ENCODE data around the gene MED10. TPM values are rescaled to one million over a fixed set of nuclear protein-coding genes. Genes with fewer than 3 reads are reported as not detected.
A peak's percentile ranks its signal among the peaks of the same experiment; 100 is the strongest.

Gene MED10
- total RNA-seq, 6 donors from 2014 or later: 17.8 to 36.1 (median 29.1) TPM

GRCh38 chr5:6387970-6388369, 9.6 kb upstream of the MED10 start:
- no peak overlapping the region for H3K27ac ChIP-seq
- H3K9me3 ChIP-seq: no peaks in the 10 kb centered on the region
- ATAC-seq (ENCODE audit: low FRiP score in 2 of 2): no peak
- TF ChIP-seq EP300 (IDR thresholded peaks at IDR 0.05) (no peak), POLR2AphosphoS5 (IDR thresholded peaks at IDR 0.05) (no peak), POLR2A (IDR thresholded peaks at IDR 0.05) (no peak)
- TF ChIP-seq, protein P1, sequence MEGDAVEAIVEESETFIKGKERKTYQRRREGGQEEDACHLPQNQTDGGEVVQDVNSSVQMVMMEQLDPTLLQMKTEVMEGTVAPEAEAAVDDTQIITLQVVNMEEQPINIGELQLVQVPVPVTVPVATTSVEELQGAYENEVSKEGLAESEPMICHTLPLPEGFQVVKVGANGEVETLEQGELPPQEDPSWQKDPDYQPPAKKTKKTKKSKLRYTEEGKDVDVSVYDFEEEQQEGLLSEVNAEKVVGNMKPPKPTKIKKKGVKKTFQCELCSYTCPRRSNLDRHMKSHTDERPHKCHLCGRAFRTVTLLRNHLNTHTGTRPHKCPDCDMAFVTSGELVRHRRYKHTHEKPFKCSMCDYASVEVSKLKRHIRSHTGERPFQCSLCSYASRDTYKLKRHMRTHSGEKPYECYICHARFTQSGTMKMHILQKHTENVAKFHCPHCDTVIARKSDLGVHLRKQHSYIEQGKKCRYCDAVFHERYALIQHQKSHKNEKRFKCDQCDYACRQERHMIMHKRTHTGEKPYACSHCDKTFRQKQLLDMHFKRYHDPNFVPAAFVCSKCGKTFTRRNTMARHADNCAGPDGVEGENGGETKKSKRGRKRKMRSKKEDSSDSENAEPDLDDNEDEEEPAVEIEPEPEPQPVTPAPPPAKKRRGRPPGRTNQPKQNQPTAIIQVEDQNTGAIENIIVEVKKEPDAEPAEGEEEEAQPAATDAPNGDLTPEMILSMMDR (IDR thresholded peaks at IDR 0.05): no peak
- no peaks in the 10 kb centered on the region for H3K36me3 ChIP-seq
- DNase-seq: no peak
- H3K27me3 ChIP-seq: no peaks in the 10 kb centered on the region
- H3K4me1 ChIP-seq: no peaks in the 10 kb centered on the region
- no peak overlapping the region for H3K4me3 ChIP-seq

- ATAC-seq (ENCODE audit: low FRiP score in 2 of 2): no peak
- no peaks in the 10 kb centered on the region for H3K4me1 ChIP-seq
- WGBS, 2 donors: 83 to 88% methylated on average over 1 of the region's 1 CpG
- H3K27ac ChIP-seq: no peak overlapping the region
- TF ChIP-seq POLR2AphosphoS5 (IDR thresholded peaks at IDR 0.05): no peak
- TF ChIP-seq, protein P1 (IDR thresholded peaks at IDR 0.05): no peak
- no peak for TF ChIP-seq EP300 (IDR thresholded peaks at IDR 0.05)
- no peak for TF ChIP-seq POLR2A (IDR thresholded peaks at IDR 0.05)
- DNase-seq: no peak
- no peaks in the 10 kb centered on the region for H3K36me3 ChIP-seq
- H3K9me3 ChIP-seq: no peaks in the 10 kb centered on the region
- no peak overlapping the region for H3K4me3 ChIP-seq
- no peaks in the 10 kb centered on the region for H3K27me3 ChIP-seq
Measured at GRCh38 chr5:6386271-6386670, 7.9 kb upstream of the MED10 start.

DNA sequence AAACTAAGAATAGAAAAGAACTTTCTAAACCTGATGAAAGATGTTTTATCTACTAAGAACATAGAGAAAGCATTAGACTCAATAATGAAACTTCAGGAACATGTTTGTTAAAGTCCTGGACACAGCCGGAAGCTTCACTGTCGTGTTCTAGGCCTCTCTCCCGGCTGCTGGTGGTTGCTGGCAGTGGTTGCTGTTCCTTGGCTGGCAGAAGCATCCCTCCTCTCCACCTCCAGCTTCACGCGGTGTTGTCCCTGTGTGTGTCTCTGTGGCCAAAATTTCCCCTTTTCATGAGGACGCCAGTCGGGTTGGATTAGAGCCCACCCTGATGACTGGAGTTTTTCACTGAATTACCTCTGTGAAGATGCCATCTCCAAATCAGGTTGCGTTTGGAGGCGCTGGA, 6.5 kb upstream of the MED10 start:
- 93 to 94% methylated on average over 9 of the region's 9 CpGs for WGBS, 2 donors
- Histone ChIP-seq H3K27me3 (no peaks in the 10 kb centered on the region), H3K4me3 (no peak overlapping the region), H3K4me1 (no peaks in the 10 kb centered on the region), H3K36me3 (no peaks in the 10 kb centered on the region), H3K9me3 (no peaks in the 10 kb centered on the region), H3K27ac (no peak overlapping the region)
- DNase-seq (no peak), ATAC-seq (ENCODE audit: low FRiP score in 2 of 2) (no peak)
- TF ChIP-seq POLR2AphosphoS5 (IDR thresholded peaks at IDR 0.05) (no peak), EP300 (IDR thresholded peaks at IDR 0.05) (no peak), POLR2A (IDR thresholded peaks at IDR 0.05) (no peak)
- TF ChIP-seq, protein P1 (IDR thresholded peaks at IDR 0.05): no peak

GRCh38 chr5:6383376-6383775, 5.0 kb upstream of the MED10 start:
- 41 to 52% methylated on average over 5 to 6 of the region's 6 CpGs for WGBS, 2 donors
- H3K27me3 ChIP-seq: no peaks in the 10 kb centered on the region

DNA sequence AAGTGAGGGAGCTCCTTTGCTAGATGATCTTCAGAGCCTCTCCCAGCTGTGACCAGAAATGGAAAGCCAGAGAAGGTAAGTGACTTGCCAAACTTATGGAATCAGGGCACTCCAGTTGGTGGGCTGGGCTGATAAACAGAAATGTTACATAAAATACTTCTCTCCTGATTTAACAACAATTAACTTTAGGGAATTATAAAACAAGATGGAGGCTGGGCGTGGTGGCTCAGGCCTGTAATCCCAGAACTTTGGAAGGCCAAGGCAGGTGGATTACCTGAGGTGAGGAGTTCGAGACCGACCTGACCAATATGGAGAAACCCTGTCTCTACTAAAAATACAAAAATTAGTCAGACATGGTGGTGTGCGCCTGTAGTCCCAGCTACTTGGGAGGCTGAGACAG, 899 bp upstream of the MED10 start:
- WGBS, 2 donors: 94 to 95% methylated on average over 4 of the region's 4 CpGs
- Histone ChIP-seq H3K4me1 (peaks cover 9 to 17% (median 14%) of the 10 kb centered on the region in 4 donors), H3K27ac (no peak overlapping the region), H3K9me3 (no peaks in the 10 kb centered on the region), H3K36me3 (peaks cover 9 to 25% (median 18%) of the 10 kb centered on the region in 4 donors), H3K27me3 (no peaks in the 10 kb centered on the region), H3K4me3 (peak overlapping the region in 1 of 4 donors; percentile 99)
- TF ChIP-seq EP300 (IDR thresholded peaks at IDR 0.05): no peak
- TF ChIP-seq, protein P1 (IDR thresholded peaks at IDR 0.05): no peak
- no peak for TF ChIP-seq POLR2AphosphoS5 (IDR thresholded peaks at IDR 0.05)
- no peak for TF ChIP-seq POLR2A (IDR thresholded peaks at IDR 0.05)
- ATAC-seq (ENCODE audit: low FRiP score in 2 of 2): no peak
- no peak for DNase-seq

More at GRCh38 chr5:6383376-6383775, 5.0 kb upstream of the MED10 start:
- Histone ChIP-seq H3K36me3 (no peaks in the 10 kb centered on the region), H3K27ac (no peak overlapping the region), H3K9me3 (no peaks in the 10 kb centered on the region), H3K4me1 (peaks cover 0 to 4% (median 2%) of the 10 kb centered on the region in 4 donors), H3K4me3 (no peak overlapping the region)
- no peak for DNase-seq
- ATAC-seq (ENCODE audit: low FRiP score in 2 of 2): no peak
- TF ChIP-seq, protein P1 (IDR thresholded peaks at IDR 0.05): no peak
- TF ChIP-seq POLR2AphosphoS5 (IDR thresholded peaks at IDR 0.05): no peak
- no peak for TF ChIP-seq POLR2A (IDR thresholded peaks at IDR 0.05)
- no peak for TF ChIP-seq EP300 (IDR thresholded peaks at IDR 0.05)
